ACHN (cell line): ENCODE data around the gene PANK4.
A peak's percentile ranks its signal among the peaks of the same experiment; 100 is the strongest.
"Not testable (repeated sequence)": the region's sequence is repeated elsewhere in the genome, so short reads cannot be mapped to it uniquely, and the experiment has no call there.

ENCODE experiments used
- DNase-seq: peaks from one replicate; pipeline ENCODE4 v3.0.0-alpha.2; 2015
- in situ Hi-C: cut with HindIII; loops from 2 replicates; pipeline ENCODE4 v1.10.0; 2017; ENCODE audit warnings: low sequenced_read_pairs, low pct_ligation_motif_present, low pct_unique_long_range_greater_than_20kb

PANK4 gene

GRCh38 chr1:2560299-2561073 lies 34.1 kb upstream of the PANK4 start:
- DNase-seq, result no peak
- in situ Hi-C loops, result no loop called here

DNA sequence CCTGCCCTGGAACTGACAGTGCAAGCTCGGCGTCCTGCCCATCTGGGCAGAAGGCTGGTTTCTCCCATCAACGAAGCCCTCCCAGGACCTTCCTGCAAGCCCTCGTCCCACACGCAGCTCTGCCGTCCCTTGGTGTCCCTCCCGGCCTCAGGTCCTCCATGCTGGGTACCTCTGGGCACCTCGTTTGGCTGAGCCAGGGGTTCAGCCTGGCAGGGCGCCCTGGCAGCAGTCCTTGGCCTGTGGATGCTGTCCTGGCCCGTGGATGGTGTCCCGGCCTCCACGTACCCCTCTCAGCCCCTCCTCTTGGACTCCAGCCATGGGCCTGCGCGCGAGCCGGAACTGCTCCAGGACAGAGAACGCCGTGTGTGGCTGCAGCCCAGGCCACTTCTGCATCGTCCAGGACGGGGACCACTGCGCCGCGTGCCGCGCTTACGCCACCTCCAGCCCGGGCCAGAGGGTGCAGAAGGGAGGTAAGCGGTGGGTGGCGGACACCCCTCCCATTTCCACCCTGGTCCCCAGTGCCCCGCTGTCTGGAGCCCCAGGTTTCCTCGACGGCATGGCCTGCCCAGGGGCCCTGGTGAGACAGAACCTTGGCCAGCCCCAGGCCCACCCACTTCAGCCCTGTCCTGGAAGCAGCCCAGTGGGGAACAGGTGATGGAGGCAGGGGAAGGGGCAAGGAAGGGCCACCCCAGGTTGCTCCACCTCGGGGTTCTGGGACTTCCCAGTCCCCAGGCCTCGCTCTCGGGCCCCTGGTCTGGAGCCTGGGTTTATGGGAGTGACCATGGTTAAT lies 33.3 kb upstream of the PANK4 start:
- in situ Hi-C loops, result no loop called here
- no peak for DNase-seq

GRCh38 chr1:2558861-2559260 lies 32.5 kb upstream of the PANK4 start:
- in situ Hi-C loops, result no loop called here

DNA sequence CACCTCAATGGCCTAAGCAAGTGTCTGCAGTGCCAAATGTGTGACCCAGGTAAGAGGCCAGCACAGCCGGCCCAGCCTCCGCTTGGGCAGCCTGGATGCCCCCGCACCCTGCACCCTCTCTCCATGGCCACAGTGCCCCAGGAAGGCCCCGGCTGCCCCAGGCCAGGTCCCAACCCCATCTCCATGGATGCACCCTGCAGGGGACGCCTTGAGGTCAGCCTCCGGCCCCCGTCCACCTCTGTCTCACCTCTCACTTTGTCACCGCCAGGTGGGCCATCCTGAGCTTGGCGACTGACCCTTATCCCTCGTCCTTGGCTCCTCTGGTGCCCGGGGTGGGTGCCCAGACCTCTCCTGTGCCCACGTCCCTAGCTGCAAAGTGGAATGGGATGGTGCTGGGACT lies 32.0 kb upstream of the PANK4 start:
- in situ Hi-C loops, result no loop called here
- DNase-seq, result no peak

More at GRCh38 chr1:2558861-2559260, 32.5 kb upstream of the PANK4 start:
- DNase-seq, result no peak

GRCh38 chr1:2557482-2558400 lies 31.3 kb upstream of the PANK4 start:
- in situ Hi-C loops, result no loop called here
- DNase-seq, result no peak

DNA sequence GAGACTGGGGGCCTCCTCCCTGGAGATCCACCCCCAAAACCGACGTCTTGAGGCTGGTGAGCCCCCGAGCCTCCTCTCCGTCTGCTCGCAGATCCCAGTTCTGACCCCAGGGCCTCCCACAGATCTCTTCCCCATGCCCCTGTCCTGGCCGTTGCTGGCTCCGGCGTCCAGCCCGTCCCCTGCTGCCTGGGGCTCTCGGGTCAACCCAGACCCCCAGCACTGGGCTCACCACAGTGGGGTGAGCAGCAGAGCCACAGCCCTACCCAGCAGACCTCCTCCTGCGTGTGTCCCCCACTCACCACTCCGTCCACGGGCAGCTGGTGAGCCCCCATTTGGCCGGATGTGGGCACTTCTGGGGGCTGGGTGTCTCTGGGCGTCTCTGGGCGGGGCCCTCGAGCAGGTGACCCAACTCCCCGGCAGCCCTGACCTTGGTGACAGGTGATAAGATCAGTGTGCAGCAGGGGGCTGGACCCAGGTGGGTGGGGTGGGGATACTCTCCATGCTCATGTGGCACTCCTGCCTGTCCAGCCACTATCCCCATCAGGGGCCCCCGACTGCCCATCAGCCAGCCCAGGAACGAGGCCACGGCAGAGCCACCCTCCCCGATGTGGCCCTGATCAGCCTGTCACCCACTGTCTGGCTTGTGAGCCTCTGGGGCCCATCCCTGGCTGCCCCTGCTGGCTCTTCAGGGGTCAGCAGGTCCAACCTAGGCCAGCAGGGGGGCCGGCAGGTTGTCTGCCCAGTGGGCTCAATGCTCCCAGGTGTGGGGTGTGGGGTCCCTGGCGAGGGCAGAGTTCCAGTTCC lies 30.5 kb upstream of the PANK4 start:
- no peak for DNase-seq
- in situ Hi-C loops, result no loop called here

- in situ Hi-C loops, result no loop called here
- peak; percentile 58 for DNase-seq
Observed at GRCh38 chr1:2556277-2556677, 29.9 kb upstream of the PANK4 start, which contains the start of gene TNFRSF14. Gene TNFRSF14 (plus strand): TSS chr1:2556371. CDS start chr1:2556665, 294 bp downstream.

DNA sequence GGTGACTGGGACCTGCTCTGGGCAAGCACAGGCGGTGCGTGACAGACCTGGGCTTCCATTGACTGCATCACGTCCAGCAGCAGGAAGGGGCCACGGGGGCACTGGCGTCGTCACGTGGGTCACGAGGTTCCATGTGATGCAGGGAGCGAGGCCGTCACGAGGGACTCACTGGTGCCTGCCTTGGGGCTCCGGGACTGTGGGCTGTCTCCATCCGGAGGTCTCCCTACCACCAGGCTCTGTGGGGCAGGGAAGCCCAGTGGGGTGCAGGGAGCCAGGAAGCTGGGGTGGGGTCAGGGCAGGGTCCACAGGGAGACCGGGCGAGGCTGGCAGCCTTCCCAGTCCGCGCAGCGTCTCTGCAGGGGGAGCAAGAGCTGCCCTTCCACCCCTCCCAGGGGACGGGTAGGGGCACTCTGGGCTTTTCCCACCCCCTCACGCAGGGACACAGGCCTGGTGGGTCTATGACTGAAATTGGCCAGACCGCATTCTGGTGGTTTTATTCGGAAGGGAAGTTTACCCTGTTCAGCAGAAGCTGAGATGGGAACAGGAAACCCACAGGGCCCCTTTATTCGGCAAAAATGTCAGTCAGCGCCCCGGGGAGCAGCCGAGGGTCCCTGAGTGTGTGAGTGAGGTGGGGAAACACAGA lies 29.4 kb upstream of the PANK4 start:
- in situ Hi-C loops, result no loop called here
- no peak for DNase-seq

DNA sequence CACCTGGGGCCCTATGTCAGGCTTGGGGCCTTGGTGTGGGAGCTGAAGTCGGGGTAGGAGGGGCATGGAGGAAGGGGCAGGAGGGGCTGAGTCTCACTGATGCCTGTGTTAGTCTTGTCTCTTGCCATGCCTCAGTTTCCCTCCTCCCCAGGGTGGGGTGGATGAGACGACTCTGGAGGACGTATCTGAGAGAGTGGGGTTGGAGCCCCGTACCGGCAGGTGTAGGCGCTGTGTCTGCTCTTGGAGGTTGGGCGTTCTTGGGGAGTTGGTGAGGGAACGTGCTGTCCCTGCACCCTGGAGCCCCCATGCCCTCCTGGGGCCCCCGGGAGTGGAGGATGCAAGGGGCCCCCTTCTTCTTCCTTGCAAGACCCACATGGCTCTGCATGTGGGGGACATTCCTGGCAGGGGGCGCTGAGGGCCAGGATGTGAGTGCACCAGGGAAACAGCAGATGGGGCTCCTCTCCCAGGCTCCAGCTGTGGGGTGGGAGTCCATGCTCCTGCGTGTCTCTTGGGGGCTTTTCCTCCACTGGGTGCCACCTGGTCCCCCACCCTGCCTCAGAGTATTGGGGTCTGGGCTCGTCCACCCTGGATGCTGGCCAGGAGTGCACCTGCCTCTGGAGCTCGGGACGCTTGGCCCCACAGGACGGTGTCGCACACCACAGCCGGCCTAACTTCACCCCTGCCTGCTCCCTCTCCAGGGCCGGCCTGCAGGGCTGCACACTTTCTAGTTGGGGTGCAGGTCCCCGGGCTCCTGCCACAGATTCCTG lies 28.4 kb upstream of the PANK4 start:
- DNase-seq, result peak; percentile 32
- in situ Hi-C loops, result no loop called here

DNA sequence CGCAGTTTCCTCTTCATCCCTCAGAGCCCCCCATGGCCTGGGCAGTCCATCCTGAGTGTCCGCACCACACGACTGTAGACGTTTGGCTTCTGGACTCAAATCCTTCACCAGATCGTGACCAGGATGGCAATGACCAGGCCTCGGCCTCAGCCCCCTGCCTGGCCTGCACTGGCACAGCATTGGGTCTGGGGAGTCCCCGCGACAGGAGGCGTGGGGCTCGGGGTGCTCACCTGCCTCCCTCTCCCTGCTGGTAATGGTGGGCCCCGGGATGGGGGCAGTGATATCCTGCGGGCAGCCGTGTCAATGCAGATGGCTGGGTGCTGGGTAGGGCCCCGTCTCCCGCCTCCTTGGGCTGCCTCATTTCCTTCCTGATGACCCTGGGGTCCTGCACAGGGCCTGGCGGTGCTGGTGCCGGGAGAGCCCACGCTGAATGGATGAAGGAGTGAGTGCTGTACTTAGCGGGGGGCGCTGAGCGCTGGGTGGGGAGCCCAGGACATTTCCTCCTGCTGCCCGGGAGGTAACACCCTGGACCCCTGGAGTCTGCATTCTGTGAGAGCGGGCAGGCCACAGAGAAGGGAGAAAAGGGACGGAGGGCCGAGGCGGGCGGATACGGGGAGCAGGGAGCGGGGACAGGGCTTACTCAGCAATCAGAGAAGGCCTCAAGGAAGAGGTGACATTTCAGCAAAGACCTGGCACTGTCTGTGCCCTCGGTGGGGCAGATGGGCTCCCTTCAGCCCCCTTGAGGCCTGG lies 27.6 kb upstream of the PANK4 start:
- in situ Hi-C loops, result no loop called here

GRCh38 chr1:2553076-2553475 lies 26.7 kb upstream of the PANK4 start:
- DNase-seq, in situ Hi-C loops: not testable (repeated sequence)

More for the DNA sequence above, 27.6 kb upstream of the PANK4 start:
- DNase-seq, result no peak

- no peak for DNase-seq
- in situ Hi-C loops, result no loop called here
Observed at GRCh38 chr1:2552189-2552588, 25.8 kb upstream of the PANK4 start.

DNA sequence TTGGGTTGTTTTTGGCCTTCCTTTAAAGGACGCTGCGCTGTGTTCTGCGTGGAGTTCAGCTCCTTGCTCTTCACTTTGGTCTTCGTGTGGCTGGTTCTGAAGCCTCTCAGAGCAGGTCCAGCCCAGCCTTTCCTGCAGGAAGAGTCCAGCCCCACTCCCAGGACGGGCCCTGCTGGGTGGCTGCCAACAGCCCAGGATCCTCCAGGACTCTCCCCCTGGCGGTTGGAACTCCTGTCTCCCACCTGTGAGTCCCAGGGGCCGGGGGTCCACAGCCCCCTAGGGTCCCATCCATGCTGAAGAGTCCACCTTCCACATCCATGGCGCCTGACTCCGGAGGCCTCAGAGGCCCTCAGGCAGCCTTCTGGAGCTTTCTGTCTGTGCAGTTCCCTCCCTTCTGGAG lies 25.1 kb upstream of the PANK4 start:
- DNase-seq, in situ Hi-C loops: not testable (repeated sequence)

- DNase-seq, in situ Hi-C loops: not testable (repeated sequence)
Observed at GRCh38 chr1:2550309-2550861, 24.0 kb upstream of the PANK4 start.

DNA sequence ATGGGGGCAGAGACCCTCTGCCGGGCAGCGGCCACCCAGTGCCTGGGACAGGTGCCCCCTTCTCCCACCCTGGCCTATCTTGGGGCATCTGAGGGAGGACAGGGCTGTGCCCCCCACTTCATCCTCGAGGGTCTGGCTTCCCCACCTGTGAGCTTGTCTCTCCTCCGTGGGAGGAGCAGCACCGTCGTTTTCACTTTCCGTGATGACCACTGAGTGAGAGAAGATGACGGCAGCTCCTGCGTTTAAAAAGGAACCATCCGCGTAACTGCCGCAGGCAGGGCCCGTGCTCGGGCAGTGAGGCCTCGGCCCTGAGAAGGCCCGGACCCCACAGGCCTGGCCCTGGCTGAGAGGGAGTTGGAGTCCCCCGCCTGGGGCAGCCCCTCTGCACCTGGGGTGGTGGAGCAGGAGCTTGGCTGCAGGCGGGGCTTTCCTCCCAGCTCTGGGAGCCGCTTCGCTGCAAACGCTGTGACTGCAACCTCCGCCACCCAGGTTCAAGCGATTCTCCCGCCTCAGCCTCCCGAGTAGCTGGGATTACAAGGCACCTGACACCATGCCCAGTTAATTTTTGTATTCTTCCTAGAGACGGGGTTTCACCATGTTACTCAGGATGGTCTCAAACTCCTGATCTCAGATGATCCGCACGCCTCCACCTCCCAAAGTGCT lies 23.1 kb upstream of the PANK4 start:
- DNase-seq, in situ Hi-C loops: not testable (repeated sequence)
